Brain microvascular endothelial cell (primary cell): ENCODE measurements around the gene VPS13D.
A peak's percentile ranks its signal among the peaks of the same experiment; 100 is the strongest.

Experiments used
- DNase-seq: peaks from one replicate; pipeline ENCODE4 v3.0.0-alpha.2; 2020
- H3K27ac ChIP-seq: fragments of 250-450 bp; sonication (Bioruptor Pico); 2 replicates; pipeline ENCODE4 v1.5.1; 2020; ENCODE audit warnings: mild to moderate bottlenecking, moderate library complexity
- H3K27me3 ChIP-seq: fragments of 250-450 bp; sonication (Bioruptor Pico); replicated peaks from 2 replicates; pipeline ENCODE4 v1.5.1; 2020; ENCODE audit warnings: mild to moderate bottlenecking
- H3K36me3 ChIP-seq: fragments of 250-450 bp; sonication (Bioruptor Pico); replicated peaks from 2 replicates; pipeline ENCODE4 v1.5.1; 2020; ENCODE audit warnings: mild to moderate bottlenecking
- H3K4me3 ChIP-seq: 2 replicates; pipeline ENCODE4 v1.5.1; 2011; ENCODE audit warnings: low read depth, mild to moderate bottlenecking, control low read depth, low read length, moderate library complexity
- in situ Hi-C: cut with HindIII; loops from 2 replicates; pipeline ENCODE4 v1.10.0; 2017; ENCODE audit warnings: low sequenced_read_pairs, low pct_ligation_motif_present
- TF ChIP-seq, protein P1 (sequence below): IDR thresholded peaks from 2 replicates; pipeline ENCODE4 v1.5.1; 2011; ENCODE audit warnings: low read depth, mild to moderate bottlenecking, moderate library complexity, low read length, control low read depth, inconsistent platforms; ENCODE audit errors: missing control alignments

The VPS13D gene

DNA sequence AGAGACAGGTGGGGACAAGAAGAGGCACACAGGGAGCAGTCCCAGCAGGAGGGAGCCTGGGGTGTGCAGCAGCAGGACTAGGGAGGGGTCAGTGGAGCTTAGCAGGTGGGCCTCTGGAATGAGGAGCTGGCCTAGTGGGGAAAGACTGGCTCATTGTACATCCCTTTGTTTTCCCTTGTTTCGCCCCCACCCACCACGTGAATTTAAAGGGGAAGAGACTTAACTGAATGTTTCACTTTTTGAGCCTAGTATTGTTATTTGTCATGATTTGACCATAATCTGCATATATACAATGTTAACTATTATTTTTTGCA lies 206.5 kb downstream of the VPS13D start:
- in situ Hi-C loops = no loop called here
- Histone ChIP-seq H3K27me3 (no peaks in the 10 kb centered on the region), H3K36me3 (no peaks in the 10 kb centered on the region), H3K4me3 (no peak overlapping the region), H3K27ac (peak overlapping the region; percentile 100)
- no peak for DNase-seq
- TF ChIP-seq, protein P1, sequence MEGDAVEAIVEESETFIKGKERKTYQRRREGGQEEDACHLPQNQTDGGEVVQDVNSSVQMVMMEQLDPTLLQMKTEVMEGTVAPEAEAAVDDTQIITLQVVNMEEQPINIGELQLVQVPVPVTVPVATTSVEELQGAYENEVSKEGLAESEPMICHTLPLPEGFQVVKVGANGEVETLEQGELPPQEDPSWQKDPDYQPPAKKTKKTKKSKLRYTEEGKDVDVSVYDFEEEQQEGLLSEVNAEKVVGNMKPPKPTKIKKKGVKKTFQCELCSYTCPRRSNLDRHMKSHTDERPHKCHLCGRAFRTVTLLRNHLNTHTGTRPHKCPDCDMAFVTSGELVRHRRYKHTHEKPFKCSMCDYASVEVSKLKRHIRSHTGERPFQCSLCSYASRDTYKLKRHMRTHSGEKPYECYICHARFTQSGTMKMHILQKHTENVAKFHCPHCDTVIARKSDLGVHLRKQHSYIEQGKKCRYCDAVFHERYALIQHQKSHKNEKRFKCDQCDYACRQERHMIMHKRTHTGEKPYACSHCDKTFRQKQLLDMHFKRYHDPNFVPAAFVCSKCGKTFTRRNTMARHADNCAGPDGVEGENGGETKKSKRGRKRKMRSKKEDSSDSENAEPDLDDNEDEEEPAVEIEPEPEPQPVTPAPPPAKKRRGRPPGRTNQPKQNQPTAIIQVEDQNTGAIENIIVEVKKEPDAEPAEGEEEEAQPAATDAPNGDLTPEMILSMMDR = no peak

DNA sequence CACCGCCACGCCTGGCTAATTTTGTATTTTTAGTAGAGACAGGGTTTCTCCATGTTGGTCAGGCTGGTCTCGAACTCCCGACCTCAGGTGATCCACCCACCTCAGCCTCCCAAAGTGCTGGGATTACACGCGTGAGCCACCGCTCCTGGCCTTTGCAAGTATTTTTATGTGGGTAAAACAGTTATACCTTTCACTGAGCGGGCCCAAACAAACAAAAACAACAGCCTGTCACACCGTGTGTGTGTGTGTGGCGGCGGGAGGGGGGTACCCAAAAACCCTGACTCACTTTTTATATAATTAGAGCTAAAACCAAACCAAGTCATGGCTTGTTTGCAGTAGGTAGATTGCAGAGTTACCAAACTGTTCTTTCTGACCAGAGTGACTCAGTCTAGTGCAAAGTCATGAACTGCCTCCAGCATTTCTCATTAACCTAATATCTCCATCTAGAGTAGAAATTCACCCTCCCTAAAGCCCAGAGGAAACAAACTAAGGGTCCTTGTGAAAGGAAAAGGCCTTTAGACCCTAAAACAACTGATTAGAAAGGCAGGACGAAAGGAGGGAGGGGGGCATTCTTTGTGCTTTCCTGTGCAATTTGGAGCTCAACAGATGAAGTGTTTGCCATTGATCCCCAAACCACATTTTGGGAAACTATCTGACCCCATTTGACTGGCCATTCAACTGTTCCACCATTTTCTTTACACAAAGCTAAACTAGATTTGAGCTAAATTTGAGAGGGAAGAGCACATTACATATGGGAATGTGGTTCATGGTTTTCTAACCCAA lies 207.2 kb downstream of the VPS13D start:
- in situ Hi-C loops = no loop called here
- H3K27ac ChIP-seq = peak overlapping the region; percentile 100
- TF ChIP-seq, protein P1 = no peak
- H3K36me3 ChIP-seq = no peaks in the 10 kb centered on the region
- no peak overlapping the region for H3K4me3 ChIP-seq
- DNase-seq = peak; percentile 62
- H3K27me3 ChIP-seq = no peaks in the 10 kb centered on the region

- Histone ChIP-seq H3K4me3 (no peak overlapping the region), H3K27ac (peak overlapping the region; percentile 100), H3K27me3 (no peaks in the 10 kb centered on the region), H3K36me3 (no peaks in the 10 kb centered on the region)
- in situ Hi-C loops = no loop called here
- DNase-seq = no peak
- TF ChIP-seq, protein P1 = no peak
Measured at GRCh38 chr1:12437629-12438028, 207.8 kb downstream of the VPS13D start.

DNA sequence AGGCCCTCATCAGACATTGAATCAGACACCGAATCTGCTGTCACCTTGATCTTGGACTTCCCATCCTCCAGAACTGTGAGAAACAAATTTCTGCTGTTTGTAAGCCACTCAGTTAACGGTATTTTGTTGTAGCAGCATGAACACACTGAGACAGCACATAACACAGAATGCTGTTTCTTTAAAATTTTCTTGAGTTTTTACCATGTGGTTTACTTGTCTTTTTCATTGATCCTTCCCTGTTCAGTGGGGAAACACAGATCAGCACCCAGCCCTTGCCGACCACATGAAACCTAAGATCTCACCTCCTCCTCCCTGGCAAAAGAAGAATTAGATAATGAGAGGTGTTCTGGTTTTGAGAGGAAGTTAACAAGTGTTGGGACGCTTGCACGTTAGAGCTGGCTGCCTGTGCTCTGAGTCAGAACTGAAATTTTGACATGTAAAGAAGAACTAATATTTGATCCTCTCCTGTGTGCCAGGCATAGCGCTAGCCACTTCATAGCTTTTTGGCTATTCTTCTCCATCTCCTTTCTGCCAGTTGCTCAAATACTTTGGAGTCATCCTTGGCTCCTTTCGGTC lies 208.6 kb downstream of the VPS13D start:
- Histone ChIP-seq H3K27me3 (no peaks in the 10 kb centered on the region), H3K36me3 (no peaks in the 10 kb centered on the region), H3K27ac (peak overlapping the region; percentile 19), H3K4me3 (no peak overlapping the region)
- DNase-seq = no peak
- TF ChIP-seq, protein P1 = no peak
- in situ Hi-C loops = no loop called here

DNA sequence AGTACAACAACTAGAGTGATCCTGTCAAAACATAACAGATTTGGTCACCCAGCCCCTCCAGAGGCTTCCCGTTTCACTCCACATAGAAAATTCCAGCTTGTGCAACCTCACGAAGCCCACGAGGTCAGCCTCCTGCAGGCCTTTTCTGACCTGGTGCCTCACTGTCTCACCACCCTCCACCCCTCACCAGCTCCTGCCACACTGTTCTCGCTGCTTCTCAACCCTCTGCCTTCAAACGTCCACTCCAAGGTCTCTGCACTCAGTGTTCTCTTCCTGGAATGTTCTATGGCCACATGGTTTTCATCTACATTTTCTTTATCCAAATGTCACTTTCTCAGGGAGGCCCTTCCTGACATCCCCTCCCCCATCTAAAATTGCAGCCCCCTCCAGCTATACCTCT lies 209.2 kb downstream of the VPS13D start:
- H3K27me3 ChIP-seq = no peaks in the 10 kb centered on the region
- no peak for DNase-seq
- in situ Hi-C loops = no loop called here
- H3K4me3 ChIP-seq = no peak overlapping the region
- TF ChIP-seq, protein P1 = no peak
- H3K27ac ChIP-seq = no peak overlapping the region
- no peaks in the 10 kb centered on the region for H3K36me3 ChIP-seq
